Activated CD8-positive, alpha-beta T cell treated with anti-CD3 and anti-CD28 coated beads, Interleukin-2, amount 10 ng/mL, durations not matched to agents 7 days and 5 days (primary cell): Measurements from ENCODE around the gene C2CD4C. TPM values are rescaled to one million over a fixed set of nuclear protein-coding genes. Genes with fewer than 3 reads are reported as not detected.

Experiments used
- total RNA-seq, 2 experiments: library from RNA; stranded (reverse); gene quantifications; one replicate each; pipeline ENCODE4 v1.2.3, GENCODE V29; 2021

The C2CD4C gene
- total RNA-seq, 2 experiments from 2014 or later, result not detected

Other genes with a start within 250 kb of the C2CD4C start
- not detected for gene PLPP2, start 117.7 kb downstream of the C2CD4C start, total RNA-seq
- gene MIER2, start 64.4 kb downstream of the C2CD4C start, total RNA-seq, result 10 to 100 TPM; 21.6 to 23.1 TPM
- gene SHC2, start 51.9 kb upstream of the C2CD4C start, total RNA-seq, result not detected
- gene MADCAM1, start 87.3 kb upstream of the C2CD4C start, total RNA-seq, result under 1 TPM; 0.16 to 0.39 TPM
- gene TPGS1, start 98.3 kb upstream of the C2CD4C start, total RNA-seq, result 10 to 100 TPM; 20.1 to 20.7 TPM
- 10 to 100 TPM; 49.0 to 53.0 TPM for gene CDC34, start 122.6 kb upstream of the C2CD4C start, total RNA-seq
- gene GZMM, start 134.9 kb upstream of the C2CD4C start, total RNA-seq, result 10 to 100 TPM; 86.9 to 87.3 TPM
- gene BSG, start 163.4 kb upstream of the C2CD4C start, total RNA-seq, result 100 to 1,000 TPM; 207 to 217 TPM
- gene HCN2, start 180.7 kb upstream of the C2CD4C start, total RNA-seq, result 1 to 10 TPM in 1 of 2 experiments, under 1 TPM in 1; 0.84 to 1.3 TPM
- gene POLRMT, start 224.4 kb upstream of the C2CD4C start, total RNA-seq, result 10 to 100 TPM; 50.6 to 51.0 TPM
- not detected for gene FGF22, start 230.7 kb upstream of the C2CD4C start, total RNA-seq